DOHH2 (cell line): ENCODE measurements around the gene FSTL4.

Experiments used
- H3F3A ChIP-seq: fragments of 200-600 bp; sonication (generic), shearing (Covaris generic); 2 replicates; pipeline ENCODE4 v1.6.0; 2016; ENCODE audit warnings: antibody characterized with exemption, mild to moderate bottlenecking; ENCODE audit not compliant: control insufficient read depth, insufficient read depth
- H3K27ac ChIP-seq: fragments of 200-600 bp; sonication (generic); 2 replicates; pipeline ENCODE4 v1.5.1; 2014; ENCODE audit warnings: low read depth, mild to moderate bottlenecking, low read length, moderate library complexity
- H3K27me3 ChIP-seq: fragments of 200-600 bp; sonication (generic); 2 replicates; pipeline ENCODE4 v1.6.1; 2014; ENCODE audit warnings: mild to moderate bottlenecking, low read length, mixed read lengths; ENCODE audit not compliant: control insufficient read depth
- H3K36me3 ChIP-seq: fragments of 200-600 bp; sonication (generic); 2 replicates; pipeline ENCODE4 v1.6.1; 2014; ENCODE audit warnings: mild to moderate bottlenecking, low read length, moderate library complexity, mixed read lengths; ENCODE audit not compliant: control insufficient read depth
- H3K4me1 ChIP-seq: fragments of 200-600 bp; sonication (generic); 2 replicates; pipeline ENCODE4 v1.6.1; 2014; ENCODE audit warnings: mild to moderate bottlenecking, low read length, mixed read lengths; ENCODE audit not compliant: control insufficient read depth
- H3K4me2 ChIP-seq: fragments of 200-600 bp; sonication (generic); 2 replicates; pipeline ENCODE4 v1.6.0; 2014; ENCODE audit warnings: mild to moderate bottlenecking, low read length, moderate library complexity
- H3K4me3 ChIP-seq: fragments of 200-600 bp; sonication (generic); 2 replicates; pipeline ENCODE4 v1.5.1; 2014; ENCODE audit warnings: mild to moderate bottlenecking, low read length, mixed read lengths
- H3K79me2 ChIP-seq: fragments of 200-600 bp; sonication (generic); 2 replicates; pipeline ENCODE4 v1.6.1; 2014; ENCODE audit warnings: mild to moderate bottlenecking, low read length, mixed read lengths; ENCODE audit not compliant: control insufficient read depth
- H3K9me2 ChIP-seq: fragments of 200-600 bp; sonication (generic); replicated peaks from 2 replicates; pipeline ENCODE4 v1.6.1; 2014; ENCODE audit warnings: mild to moderate bottlenecking, low read length, mixed read lengths; ENCODE audit not compliant: control insufficient read depth
- H3K9me3 ChIP-seq: fragments of 200-600 bp; sonication (generic); 2 replicates; pipeline ENCODE4 v1.6.1; 2014; ENCODE audit warnings: antibody characterized with exemption, low read length, mixed read lengths; ENCODE audit not compliant: control insufficient read depth, insufficient read depth
- H4K20me1 ChIP-seq: fragments of 200-600 bp; sonication (generic); 2 replicates; pipeline ENCODE4 v1.6.0; 2014; ENCODE audit warnings: low read depth, mild to moderate bottlenecking, antibody characterized with exemption, low read length, moderate library complexity; ENCODE audit not compliant: control insufficient read depth, insufficient read depth
- EZH2phosphoT487 ChIP-seq: fragments of 200-600 bp; sonication (generic); IDR thresholded peaks from 2 replicates; pipeline ENCODE4 v1.6.1; 2017; ENCODE audit warnings: borderline replicate concordance, mild to moderate bottlenecking, antibody characterized with exemption, low read length, moderate library complexity, mixed read lengths
- TF ChIP-seq, protein P1 (sequence below): fragments of 200-600 bp; sonication (generic); IDR thresholded peaks from one replicate; pipeline ENCODE4 v1.5.1; 2014; ENCODE audit warnings: antibody characterized with exemption, mild to moderate bottlenecking, low read depth, low read length; ENCODE audit not compliant: poor library complexity, severe bottlenecking

Gene FSTL4

DNA sequence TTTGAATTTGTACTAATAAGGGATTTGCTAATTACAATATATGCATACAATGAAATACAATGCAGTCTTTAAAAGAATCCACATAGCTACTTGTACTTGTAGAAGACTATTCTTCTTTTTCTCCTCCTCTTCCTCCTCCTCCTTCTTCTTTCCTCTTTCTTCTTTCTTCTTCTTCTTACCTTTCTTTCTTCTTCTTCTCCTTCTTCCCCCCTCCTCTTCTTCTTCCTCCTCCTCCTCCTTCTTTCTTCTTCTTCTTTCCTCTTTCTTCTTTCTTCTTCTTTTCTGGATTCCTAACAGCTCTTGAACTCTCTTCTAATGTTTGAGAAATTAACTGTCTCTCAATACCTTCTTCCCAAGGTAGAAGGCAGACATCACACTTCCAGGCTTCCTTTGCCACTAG is 29.3 kb upstream of the FSTL4 start:
- no peaks in the 10 kb centered on the region for H3K27me3 ChIP-seq

DNA sequence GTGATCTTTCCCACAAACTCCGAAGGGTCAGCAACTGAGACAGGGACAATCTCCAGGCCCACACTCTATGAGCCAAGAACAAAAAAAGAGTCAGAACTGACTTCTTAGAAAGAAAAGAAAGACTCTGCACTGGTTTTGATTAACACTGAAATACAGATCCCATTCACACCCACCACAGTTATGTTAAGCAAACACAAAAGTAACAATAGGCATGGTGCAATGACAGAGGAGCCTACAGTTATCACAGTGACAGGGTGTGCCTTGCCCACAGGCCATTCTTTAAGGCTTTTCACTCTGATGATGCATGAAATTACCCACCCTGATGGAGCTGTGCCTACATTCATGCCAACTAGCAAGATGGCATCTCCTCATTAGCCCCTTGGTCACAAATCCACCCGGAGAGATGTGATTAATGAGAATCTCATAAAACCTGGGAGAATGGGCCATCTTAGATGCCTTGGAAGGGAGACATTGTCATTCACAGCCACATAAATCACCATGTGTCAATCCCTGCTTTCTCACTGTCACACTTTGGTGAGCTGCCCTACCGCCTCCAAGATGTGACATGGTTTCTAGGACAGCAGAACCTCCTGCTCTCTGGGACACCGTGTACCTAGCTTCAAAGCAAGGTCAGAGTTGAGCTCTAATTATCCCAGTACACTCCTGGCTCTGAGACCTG is 27.6 kb upstream of the FSTL4 start:
- no peaks in the 10 kb centered on the region for H3K9me2 ChIP-seq
- TF ChIP-seq, protein P1, sequence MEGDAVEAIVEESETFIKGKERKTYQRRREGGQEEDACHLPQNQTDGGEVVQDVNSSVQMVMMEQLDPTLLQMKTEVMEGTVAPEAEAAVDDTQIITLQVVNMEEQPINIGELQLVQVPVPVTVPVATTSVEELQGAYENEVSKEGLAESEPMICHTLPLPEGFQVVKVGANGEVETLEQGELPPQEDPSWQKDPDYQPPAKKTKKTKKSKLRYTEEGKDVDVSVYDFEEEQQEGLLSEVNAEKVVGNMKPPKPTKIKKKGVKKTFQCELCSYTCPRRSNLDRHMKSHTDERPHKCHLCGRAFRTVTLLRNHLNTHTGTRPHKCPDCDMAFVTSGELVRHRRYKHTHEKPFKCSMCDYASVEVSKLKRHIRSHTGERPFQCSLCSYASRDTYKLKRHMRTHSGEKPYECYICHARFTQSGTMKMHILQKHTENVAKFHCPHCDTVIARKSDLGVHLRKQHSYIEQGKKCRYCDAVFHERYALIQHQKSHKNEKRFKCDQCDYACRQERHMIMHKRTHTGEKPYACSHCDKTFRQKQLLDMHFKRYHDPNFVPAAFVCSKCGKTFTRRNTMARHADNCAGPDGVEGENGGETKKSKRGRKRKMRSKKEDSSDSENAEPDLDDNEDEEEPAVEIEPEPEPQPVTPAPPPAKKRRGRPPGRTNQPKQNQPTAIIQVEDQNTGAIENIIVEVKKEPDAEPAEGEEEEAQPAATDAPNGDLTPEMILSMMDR: no peak
- no peak for TF ChIP-seq EZH2phosphoT487
- no peaks in the 10 kb centered on the region for H3K36me3 ChIP-seq
- H4K20me1 ChIP-seq: no peaks in the 10 kb centered on the region
- H3F3A ChIP-seq: no peaks in the 10 kb centered on the region
- no peak overlapping the region for H3K4me2 ChIP-seq
- no peaks in the 10 kb centered on the region for H3K9me3 ChIP-seq
- H3K27ac ChIP-seq: no peak overlapping the region
- H3K4me1 ChIP-seq: peaks cover 35% of the 10 kb centered on the region
- H3K4me3 ChIP-seq: no peak overlapping the region
- no peaks in the 10 kb centered on the region for H3K79me2 ChIP-seq
- no peaks in the 10 kb centered on the region for H3K27me3 ChIP-seq

More for the DNA sequence above, 29.3 kb upstream of the FSTL4 start:
- peak overlapping the region; percentile 32; the same call in 1 of the 2 replicates for H3K4me2 ChIP-seq
- no peak overlapping the region for H3K4me3 ChIP-seq
- no peaks in the 10 kb centered on the region for H3K79me2 ChIP-seq
- H3K36me3 ChIP-seq: no peaks in the 10 kb centered on the region
- H3K9me3 ChIP-seq: no peaks in the 10 kb centered on the region
- H3F3A ChIP-seq: no peaks in the 10 kb centered on the region
- TF ChIP-seq, protein P1: no peak
- no peak for TF ChIP-seq EZH2phosphoT487
- H4K20me1 ChIP-seq: no peaks in the 10 kb centered on the region
- H3K9me2 ChIP-seq: no peaks in the 10 kb centered on the region
- H3K4me1 ChIP-seq: peaks cover 31% of the 10 kb centered on the region
- 0 out of 2 replicates have a peak overlapping the region, but pooled peaks have one; percentile 7 for H3K27ac ChIP-seq

DNA sequence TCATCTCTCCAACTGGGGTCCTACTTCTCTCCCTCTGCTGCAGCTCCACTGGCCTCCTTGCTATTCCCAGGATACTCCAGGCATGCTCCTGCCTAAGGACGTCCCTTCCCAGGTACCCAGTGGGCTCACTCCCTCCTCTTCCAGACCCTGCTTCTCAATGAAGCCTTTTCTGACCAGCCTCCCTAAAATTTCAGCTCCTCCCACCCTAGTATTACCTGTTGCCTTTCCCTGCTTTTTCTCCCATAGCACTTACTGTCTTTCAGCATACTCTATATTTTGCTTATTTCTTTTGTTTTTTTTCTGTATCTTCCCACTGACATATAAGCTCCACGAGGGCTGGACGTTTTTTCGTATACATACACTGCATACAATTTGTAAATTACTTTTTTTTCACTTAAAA is 26.1 kb upstream of the FSTL4 start:
- Histone ChIP-seq H3F3A (no peaks in the 10 kb centered on the region), H3K27ac (no peak overlapping the region), H3K79me2 (no peaks in the 10 kb centered on the region), H3K4me3 (no peak overlapping the region), H3K4me2 (no peak overlapping the region), H4K20me1 (no peaks in the 10 kb centered on the region), H3K9me2 (no peaks in the 10 kb centered on the region), H3K9me3 (no peaks in the 10 kb centered on the region), H3K4me1 (peaks cover 35% of the 10 kb centered on the region), H3K36me3 (no peaks in the 10 kb centered on the region), H3K27me3 (no peaks in the 10 kb centered on the region)
- TF ChIP-seq, protein P1: no peak
- no peak for TF ChIP-seq EZH2phosphoT487
